Central memory CD4-positive, alpha-beta T cell (primary cell): ENCODE measurements around the gene MED7.
"Not testable (repeated sequence)": the region's sequence is repeated elsewhere in the genome, so short reads cannot be mapped to it uniquely, and the experiment has no call there.

Experiments used
- DNase-seq: peaks from one replicate; pipeline ENCODE4 v3.0.0; 2022
- total RNA-seq, 3 experiments: gene quantifications; one replicate each; lab custom pipeline; 2026; lab: John Stamatoyannopoulos, UW

MED7 gene
- 16.6 to 20.1 (median 17.7) reads per million in 3 experiments for total RNA-seq

- DNase-seq = peak; percentile 97
Observed at GRCh38 chr5:157142317-157143126, at the start of gene MED7. Gene MED7 (minus strand): TSS chr5:157142865. CDS start chr5:157139431, 3,434 bp downstream.

DNA sequence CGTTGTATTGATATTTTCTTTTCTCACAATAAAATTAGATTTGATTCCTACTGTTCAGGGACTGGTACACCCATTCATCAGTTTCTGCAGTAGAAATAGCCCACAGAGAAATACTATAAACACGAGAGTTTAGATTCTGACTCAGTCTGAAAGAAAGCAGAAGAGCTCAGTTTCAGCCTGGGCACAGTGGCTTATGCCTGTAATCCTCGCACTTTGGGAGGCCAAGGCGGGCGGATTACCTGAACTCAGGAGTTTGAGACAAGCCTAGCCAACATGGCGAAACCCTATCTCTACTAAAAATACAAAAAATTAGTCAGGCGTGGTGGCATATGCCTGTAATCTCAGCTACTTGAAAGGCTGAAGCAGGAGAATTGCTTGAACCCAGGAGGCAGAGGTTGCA, 46.6 kb upstream of the MED7 start:
- no peak for DNase-seq

- DNase-seq = no peak
Observed at GRCh38 chr5:157188270-157188669, 45.6 kb upstream of the MED7 start.

- no peak for DNase-seq
Observed at GRCh38 chr5:157187046-157187754, 44.5 kb upstream of the MED7 start.

GRCh38 chr5:157186309-157187045, 43.8 kb upstream of the MED7 start:
- no peak for DNase-seq

DNA sequence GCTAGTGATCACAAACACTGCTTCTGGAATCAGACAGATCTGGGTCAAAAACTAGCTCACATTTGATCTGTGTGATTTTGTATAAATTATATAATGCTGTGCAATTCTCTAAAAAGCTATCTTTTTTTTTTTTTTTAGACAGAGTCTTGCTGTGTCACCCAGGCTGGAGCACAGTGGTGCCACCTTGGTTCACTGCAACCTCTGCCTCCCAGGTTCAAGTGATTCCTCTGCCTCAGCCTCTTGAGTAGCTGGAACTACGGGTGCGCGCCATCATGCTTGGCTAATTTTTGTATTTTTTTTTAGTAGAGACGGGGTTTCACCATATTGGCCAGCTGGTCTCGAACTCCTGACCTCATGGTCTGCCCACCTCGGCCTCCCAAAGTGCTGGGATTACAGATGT, 42.5 kb upstream of the MED7 start:
- DNase-seq = not testable (repeated sequence)

GRCh38 chr5:157184117-157184670, 41.5 kb upstream of the MED7 start:
- no peak for DNase-seq

DNA sequence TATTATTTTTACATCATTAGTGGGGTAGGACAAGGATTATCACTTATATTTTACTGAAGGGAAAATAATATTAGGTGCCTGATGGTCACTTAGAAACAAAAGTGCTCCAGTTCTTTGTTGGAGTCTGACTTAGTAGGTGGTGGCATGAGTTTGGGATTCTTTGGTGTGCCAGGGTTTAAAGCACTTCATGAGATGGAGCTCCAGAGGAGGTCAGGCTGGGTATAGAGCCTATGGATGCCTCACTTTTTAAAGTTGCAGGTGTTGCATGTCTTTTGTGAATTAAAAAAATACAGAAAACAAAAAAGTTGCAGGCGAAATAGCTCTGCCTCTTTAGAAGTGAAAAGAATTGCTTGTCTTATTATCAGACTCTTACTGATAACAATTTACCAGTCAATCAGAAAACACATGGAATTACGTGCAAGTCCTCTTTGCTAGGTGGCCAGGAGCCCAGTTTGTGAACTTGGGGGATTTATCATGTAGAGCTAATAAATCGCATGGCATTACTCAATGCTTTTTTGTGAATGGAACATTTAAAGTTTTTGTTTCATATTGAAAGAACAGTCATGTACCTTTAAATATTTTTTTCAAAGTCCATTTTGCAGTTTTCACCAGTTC, 39.6 kb upstream of the MED7 start:
- no peak for DNase-seq

GRCh38 chr5:157180374-157181264, 38.0 kb upstream of the MED7 start, which contains the start of gene ITK:
Gene ITK (plus strand): TSS chr5:157180840. CDS start chr5:157180978, 138 bp downstream.
- peak; percentile 82 for DNase-seq

DNA sequence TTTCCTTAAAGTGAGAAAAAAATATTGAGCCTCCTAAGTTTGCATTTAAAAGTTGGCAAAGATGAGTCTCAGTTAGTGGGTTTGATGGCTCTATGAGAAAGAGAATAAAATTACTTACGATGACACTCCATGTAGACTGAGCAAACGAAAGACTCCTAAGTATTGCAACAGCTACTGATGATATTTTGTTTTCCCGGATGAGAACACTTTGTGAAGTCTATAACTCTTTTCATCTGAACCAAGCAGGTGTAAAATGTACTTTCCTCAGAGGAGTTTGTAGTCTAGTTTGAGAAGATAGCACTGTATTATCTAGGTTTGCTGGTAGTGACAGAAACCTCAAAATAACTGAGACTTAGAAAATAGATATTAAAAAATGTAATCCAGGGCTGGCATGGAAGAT, 36.3 kb upstream of the MED7 start:
- DNase-seq = no peak

GRCh38 chr5:157177953-157178352, 35.3 kb upstream of the MED7 start:
- DNase-seq = no peak

- DNase-seq = no peak
Observed at GRCh38 chr5:157175071-157175612, 32.5 kb upstream of the MED7 start.

- DNase-seq = peak; percentile 81
Observed at GRCh38 chr5:157172403-157172802, 29.7 kb upstream of the MED7 start.

- no peak for DNase-seq
Observed at GRCh38 chr5:157168286-157168685, 25.6 kb upstream of the MED7 start.

- DNase-seq = no peak
Observed at GRCh38 chr5:157167214-157167621, 24.6 kb upstream of the MED7 start.

DNA sequence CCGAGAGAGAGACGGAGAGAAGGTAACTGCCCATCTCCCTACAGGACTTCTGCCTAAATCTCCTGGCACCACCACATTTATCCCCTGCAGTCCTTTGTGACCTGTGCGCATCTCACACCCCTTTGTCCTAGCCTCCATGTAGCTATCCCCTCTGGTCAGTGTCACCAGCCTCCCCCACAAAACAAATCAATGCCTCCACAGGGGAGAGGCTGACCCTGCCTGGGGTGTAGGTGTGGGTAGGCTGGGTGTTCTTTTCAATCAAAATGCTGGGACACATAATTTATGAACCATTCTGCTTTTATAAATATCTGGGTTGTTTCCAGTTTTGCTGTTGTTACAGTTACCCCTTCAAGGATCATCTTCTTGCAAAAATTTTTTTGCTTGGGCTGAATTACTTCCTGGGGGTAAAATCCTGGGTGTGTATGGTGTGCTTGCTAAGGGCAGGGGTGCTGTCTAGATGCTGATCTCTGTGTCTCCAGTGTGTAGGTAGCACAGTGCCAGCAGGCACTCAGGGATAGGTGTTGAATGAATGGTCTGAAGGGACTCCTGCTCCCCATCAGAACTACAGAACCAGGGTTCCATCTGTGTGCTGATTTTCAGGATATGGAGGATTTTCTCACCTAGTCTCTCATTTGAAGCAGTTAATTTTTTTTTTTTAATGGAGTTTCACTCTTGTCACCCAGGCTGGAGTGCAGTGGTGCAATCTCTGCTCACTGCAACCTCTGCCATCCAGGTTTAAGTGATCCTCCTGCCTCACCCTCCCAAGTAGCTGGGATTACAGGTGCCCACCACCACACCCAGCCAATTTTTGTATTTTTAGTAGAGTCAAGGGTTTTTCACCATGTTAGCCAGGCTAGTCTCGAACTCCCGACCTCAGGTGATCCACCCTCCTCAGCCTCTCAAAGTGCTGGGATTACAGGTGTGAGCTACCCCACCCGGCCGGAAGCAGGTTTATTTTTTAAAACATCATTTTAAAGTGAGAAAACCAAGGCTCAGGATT, 23.8 kb upstream of the MED7 start, which contains the start of gene GARIN3:
Gene GARIN3, minus strand, starts transcription at position 51 of the 1,000 bp plus-strand sequence. CDS start 96 bp downstream, outside the sequence.
- DNase-seq = no peak

GRCh38 chr5:157165668-157166067, 23.0 kb upstream of the MED7 start:
- DNase-seq = no peak

DNA sequence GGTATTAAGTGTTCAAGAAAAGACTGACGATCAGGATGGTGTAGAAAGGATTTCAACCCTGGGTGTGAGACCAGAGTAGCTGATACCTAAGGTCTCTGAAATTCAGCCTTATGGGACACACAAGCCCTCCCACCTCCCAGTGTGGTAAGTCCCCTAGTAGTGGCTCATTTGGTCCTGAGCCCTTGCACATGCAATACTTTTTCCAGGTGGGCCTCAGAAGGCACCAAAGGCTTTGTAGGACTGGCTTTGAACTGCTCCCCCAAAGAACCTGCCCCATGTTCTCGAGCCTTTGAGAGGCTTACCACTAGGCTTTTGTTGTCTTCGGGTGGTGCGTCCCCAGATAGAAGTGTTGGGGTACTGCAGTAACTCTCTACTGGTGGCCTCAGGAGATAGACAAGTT, 22.6 kb upstream of the MED7 start:
- DNase-seq = no peak

DNA sequence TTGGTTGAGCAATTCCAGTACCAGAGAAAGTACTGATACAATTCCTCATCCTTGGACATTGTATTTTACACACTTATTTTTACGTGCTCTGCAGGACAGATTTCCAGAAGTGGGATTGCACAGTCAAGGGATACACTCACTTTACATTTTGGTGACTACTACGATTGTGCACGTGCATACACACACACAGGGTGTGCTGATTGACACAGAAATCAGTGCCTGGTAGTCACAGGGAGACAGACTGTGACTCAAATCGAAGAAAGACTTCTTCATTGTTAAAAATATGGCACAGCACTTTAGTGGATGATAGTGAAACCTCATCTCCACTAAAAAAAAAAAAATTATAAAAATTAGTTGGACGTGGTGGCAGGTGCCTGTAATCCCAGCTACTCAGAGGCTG, 21.9 kb upstream of the MED7 start:
- DNase-seq = no peak
